Fibroblast of mammary gland (primary cell): Measurements from ENCODE around the gene EXOC7.

Experiments
- DNase-seq: peaks from one replicate; pipeline ENCODE4 v3.0.0-alpha.2; 2010; ENCODE audit warnings: low read depth
- H3K4me3 ChIP-seq: 2 replicates; pipeline ENCODE4 v1.5.1; 2011; ENCODE audit warnings: low read depth, mild to moderate bottlenecking, low read length, moderate library complexity; ENCODE audit not compliant: control insufficient read depth
- TF ChIP-seq, protein P1 (sequence below): conservative IDR thresholded peaks from 2 replicates; pipeline ENCODE4 v1.5.1; 2011; ENCODE audit warnings: low read depth, low read length, inconsistent platforms; ENCODE audit not compliant: control insufficient read depth, insufficient read depth

EXOC7 gene

DNA sequence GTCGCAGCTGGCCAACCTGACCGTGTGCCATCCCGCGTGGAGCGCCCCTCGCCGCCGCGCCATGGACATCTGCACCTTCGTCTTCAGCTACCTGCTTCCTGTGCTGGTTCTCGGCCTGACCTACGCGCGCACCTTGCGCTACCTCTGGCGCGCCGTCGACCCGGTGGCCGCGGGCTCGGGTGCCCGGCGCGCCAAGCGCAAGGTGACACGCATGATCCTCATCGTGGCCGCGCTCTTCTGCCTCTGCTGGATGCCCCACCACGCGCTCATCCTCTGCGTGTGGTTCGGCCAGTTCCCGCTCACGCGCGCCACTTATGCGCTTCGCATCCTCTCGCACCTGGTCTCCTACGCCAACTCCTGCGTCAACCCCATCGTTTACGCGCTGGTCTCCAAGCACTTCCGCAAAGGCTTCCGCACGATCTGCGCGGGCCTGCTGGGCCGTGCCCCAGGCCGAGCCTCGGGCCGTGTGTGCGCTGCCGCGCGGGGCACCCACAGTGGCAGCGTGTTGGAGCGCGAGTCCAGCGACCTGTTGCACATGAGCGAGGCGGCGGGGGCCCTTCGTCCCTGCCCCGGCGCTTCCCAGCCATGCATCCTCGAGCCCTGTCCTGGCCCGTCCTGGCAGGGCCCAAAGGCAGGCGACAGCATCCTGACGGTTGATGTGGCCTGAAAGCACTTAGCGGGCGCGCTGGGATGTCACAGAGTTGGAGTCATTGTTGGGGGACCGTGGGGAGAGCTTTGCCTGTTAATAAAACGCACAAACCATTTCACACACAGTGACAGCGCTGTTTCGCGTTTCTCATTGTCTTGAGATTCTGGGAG is 26.6 kb downstream of the EXOC7 start:
- DNase-seq: peak; percentile 23
- TF ChIP-seq, protein P1, sequence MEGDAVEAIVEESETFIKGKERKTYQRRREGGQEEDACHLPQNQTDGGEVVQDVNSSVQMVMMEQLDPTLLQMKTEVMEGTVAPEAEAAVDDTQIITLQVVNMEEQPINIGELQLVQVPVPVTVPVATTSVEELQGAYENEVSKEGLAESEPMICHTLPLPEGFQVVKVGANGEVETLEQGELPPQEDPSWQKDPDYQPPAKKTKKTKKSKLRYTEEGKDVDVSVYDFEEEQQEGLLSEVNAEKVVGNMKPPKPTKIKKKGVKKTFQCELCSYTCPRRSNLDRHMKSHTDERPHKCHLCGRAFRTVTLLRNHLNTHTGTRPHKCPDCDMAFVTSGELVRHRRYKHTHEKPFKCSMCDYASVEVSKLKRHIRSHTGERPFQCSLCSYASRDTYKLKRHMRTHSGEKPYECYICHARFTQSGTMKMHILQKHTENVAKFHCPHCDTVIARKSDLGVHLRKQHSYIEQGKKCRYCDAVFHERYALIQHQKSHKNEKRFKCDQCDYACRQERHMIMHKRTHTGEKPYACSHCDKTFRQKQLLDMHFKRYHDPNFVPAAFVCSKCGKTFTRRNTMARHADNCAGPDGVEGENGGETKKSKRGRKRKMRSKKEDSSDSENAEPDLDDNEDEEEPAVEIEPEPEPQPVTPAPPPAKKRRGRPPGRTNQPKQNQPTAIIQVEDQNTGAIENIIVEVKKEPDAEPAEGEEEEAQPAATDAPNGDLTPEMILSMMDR: no peak
- H3K4me3 ChIP-seq: no peak overlapping the region

DNA sequence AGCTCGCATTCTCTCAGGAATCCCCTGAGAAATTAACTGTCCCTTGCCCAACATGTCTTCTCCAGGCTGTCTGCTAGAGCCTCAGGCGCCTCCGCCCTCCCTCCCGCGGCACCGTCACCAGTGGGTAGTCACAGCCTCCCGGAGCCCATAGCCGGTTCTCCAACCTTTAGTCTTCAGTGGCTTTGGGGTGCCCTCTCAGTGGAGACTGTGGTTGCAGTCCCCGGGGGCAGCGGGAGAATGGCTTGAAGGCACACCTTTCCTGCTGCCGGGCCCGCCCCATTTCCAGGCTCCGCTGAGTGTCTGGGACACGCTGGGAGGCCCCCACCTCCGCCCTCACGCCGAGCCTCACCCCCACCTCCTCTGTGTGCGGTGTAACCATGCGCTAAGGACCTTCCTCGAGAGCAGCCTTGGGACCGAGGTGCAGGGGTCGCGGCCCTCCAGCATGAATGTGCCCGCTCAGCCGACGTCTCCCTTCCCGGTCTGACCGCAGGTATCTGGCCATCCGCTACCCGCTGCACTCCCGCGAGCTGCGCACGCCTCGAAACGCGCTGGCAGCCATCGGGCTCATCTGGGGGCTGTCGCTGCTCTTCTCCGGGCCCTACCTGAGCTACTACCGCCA is 27.3 kb downstream of the EXOC7 start:
- TF ChIP-seq, protein P1: no peak
- no peak overlapping the region for H3K4me3 ChIP-seq
- DNase-seq: no peak

DNA sequence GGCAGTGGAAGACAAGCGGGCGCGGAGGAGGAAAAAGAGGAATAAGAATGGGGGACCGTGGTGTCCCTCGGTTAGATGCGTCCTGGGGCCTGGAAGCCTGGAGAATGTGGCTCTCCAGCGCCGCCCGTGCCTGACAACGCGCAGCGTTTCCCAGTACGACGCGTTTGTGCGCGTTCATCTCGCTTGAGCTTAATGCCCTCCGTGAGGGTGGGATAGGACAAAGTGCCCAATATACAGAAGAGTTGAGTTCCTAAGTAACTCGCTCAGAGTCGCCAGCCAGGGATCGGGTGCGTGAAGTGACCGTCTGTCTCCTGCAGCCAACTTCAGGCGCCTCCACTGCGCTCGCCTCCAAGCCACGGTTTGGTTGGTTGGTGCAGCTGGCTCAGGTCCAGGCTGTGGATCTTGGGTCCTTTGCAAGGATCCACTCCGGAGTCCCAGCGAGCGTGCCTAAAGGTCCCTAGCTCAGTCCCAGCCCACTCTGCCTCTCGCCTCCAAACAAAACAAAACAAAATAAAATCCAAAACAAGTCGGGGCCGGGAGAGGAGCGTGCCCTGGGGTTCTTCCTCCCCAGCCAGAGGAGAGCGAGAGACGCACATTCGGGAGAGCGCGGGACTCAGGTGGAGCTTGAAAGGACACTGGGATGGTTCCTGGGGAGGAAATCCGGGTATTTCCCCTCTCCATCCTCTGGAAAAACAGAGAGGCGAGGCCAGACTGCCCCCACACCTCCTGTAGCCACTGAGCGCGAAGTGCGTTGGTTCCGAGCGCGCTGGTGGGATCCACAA is 28.0 kb downstream of the EXOC7 start:
- no peak for DNase-seq
- TF ChIP-seq, protein P1: no peak
- no peak overlapping the region for H3K4me3 ChIP-seq

DNA sequence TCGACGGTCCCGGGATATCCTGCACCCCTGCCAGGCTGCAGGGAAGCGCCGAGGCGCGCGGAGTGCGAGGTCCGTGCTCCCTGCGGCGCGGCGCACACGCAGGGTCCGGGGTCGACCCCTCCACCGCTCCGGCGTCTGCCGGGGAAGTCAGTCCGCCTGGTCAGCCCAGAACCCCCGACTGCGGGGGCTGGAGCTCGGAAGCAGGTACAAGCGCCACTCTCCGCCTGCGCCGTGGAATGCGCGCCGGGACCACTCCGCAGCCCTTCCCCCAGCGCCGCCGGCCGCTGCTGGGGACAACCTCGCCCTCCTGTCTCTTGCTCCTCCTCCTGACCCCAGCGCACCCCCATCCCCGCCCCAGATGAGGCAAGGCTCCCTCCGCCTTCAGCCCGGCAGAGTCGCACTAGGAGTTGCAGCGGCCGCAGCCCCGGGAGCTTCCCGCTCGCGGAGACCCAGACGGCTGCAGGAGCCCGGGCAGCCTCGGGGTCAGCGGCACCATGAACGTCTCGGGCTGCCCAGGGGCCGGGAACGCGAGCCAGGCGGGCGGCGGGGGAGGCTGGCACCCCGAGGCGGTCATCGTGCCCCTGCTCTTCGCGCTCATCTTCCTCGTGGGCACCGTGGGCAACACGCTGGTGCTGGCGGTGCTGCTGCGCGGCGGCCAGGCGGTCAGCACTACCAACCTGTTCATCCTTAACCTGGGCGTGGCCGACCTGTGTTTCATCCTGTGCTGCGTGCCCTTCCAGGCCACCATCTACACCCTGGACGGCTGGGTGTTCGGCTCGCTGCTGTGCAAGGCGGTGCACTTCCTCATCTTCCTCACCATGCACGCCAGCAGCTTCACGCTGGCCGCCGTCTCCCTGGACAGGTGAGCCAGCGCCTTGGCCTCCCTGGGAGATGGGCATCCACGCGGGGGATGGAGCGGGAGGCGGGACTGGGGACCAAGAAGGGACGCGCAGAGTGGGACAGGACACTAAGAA is 28.9 kb downstream of the EXOC7 start, which contains the start of gene GALR2:
GALR2 (plus strand) TSS at position 392 of the 974 bp plus-strand sequence; CDS start at position 495, 103 bp downstream.
- TF ChIP-seq, protein P1: no peak
- DNase-seq: no peak
- H3K4me3 ChIP-seq: no peak within 1 kb of the TSS

DNA sequence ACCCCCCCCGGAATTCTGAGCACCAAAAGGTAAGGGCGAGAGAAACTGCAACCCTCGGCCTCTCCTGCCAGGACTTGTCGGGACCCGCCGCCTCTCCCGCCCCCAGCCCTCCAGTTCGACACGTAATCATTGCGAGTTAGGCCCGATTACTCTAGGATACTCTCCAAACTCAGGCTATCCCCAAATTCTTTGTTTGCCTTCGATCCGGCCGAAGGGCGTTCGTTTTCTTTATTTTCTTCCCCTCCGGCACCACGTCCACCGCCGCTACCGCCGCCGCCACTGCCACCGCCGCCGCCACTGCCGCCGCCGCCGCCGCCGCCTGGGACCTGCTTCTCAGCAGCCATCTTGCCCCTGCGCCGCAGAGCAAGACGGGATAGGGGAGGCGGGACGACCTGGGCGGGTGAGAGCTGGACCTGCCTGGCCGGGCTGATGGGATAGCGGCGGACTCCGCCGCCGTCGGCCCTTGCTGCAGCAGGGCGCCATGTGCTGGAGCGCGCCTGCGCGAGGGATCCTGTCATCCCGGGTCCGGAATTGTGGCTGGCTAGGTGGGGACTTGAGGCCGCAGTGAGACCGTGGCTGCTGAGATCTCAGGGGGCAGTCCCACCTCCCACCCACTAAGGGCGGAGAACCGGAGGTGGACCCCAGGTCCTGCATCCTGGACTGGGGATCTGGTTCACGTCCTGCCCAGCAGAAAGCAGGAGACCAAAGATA is 31.3 kb downstream of the EXOC7 start, which contains the start of gene SRP68:
SRP68 (minus strand) TSS at position 370 of the 711 bp plus-strand sequence; CDS start at position 344, 26 bp downstream.
- peak; percentile 87 for DNase-seq
- peak within 1 kb of the TSS; percentile 93 for H3K4me3 ChIP-seq
- TF ChIP-seq, protein P1: no peak
